HG03159 (cell line): ENCODE data around the gene CA5A.
"Not testable (repeated sequence)": the region's sequence is repeated elsewhere in the genome, so short reads cannot be mapped to it uniquely, and the experiment has no call there.

ENCODE experiments used
- ATAC-seq: cut with Tn5 transposase; IDR thresholded peaks from one replicate; pipeline ENCODE4 v1.9.1; 2021; ENCODE audit warnings: mild to moderate bottlenecking, moderate library complexity; ENCODE audit not compliant: unreplicated experiment

CA5A gene

DNA sequence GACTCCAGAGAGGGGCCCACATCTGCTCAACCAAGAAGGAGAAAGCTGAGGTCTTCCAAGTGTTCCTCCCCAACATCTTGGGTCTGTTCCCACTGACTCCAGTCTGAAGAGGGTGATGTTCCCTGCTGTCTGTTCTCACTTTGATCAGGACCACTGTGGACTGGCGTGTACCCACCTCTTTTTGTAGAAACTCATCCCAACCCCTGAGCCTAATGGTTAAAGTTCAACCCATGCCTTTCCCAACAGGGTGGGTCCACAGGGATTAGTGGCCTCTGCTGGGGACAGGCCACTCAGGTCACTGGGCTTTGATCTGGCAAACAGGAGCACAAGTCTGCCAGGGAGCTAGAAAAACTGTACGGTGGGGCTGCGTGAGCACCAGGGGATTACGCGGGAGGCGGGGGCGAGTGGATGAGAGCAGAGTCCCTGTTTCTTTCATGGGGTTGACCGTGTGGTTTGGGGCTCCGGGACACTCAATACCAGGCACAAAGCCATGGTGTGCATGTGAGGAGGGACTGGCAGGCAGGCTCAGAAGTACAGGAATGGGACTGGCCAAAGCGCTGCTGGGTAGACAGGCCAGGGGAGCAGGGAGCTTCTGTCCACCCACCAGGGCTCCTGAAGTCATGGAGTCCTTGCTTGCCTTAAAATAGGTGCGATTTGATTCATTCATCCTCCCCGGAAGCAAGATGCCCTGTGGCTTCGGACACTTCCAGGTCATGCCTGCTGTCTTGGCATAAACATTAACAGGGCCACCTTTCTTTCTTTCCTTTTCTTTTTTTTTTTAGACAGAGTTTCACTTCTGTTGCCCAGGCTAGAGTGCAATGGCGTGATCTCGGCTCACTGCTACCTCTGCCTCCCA is at the start of gene CA5A:
TSS of gene CA5A (minus strand) at position 155 of the 856 bp plus-strand sequence. CDS start at position 76, 79 bp downstream.
- ATAC-seq, result no peak

DNA sequence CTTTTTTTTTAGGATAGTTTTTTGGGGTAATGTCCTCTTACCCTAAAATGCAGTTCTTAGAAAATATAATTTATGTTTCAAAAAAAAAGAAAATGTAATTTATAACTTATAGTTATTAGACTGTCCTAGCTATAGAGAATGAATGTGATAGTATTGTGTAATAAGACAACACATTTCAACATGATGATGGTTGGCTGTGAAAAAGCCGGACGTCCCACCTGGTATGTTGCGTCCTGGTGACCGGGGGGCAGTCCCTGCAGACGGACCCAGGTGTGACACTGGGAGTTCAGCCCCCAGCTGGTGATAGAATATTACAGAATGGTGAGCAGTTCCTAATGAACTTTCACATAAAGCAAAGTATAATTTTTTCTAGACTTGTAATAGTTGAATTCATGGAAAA is 49.2 kb upstream of the CA5A start:
- ATAC-seq, result not testable (repeated sequence)

DNA sequence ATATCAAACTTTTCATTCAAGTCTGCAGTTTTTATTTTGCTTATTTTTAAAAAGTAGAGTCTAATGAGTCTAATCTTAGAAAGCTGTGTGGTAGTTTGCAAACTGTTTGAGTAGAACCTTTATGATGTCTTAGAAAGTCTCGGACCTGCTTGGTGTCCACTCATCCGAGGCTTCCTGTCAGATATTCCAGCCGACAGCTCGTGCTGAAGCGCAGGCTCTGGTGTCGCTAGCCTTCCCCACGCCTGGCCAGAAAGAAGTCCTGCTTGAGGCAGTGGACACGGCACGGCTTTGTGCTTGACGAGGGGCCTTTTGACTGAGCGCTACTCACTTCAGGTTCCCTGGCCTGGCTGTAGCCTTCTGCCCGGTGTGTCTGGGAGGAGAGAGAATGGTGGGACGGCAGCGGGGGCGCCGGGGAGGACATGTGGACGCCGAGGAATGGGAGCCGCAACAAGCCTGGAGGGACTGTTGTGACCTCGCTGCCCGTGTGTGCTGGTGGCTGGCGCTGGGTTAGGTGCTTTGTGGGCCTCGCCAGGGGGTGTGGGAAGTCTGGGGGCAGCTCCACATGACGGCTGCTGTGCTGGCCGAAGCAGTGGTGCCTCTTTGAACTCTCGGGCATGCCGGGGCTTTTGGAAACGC is 48.4 kb upstream of the CA5A start:
- ATAC-seq, result no peak

DNA sequence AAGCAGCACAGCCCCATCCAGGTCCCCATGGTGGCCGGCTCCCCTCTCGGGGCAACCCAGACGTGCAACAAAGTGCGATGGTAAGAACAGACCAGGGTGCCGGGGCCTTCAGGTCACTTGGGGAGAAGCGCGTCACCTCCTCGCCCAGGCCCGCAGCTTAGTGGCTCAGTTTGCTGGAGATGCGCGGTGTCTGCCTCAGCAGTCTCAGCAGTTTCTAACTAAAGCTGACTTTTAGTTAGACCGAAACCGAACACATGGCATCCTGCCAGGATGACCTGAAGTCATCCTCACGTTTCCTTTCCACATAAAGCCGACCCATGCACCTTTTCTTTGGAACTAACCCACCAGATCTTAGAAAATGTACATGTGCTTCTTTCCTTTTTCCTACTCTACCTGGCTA is 47.9 kb upstream of the CA5A start:
- ATAC-seq, result not testable (repeated sequence)

DNA sequence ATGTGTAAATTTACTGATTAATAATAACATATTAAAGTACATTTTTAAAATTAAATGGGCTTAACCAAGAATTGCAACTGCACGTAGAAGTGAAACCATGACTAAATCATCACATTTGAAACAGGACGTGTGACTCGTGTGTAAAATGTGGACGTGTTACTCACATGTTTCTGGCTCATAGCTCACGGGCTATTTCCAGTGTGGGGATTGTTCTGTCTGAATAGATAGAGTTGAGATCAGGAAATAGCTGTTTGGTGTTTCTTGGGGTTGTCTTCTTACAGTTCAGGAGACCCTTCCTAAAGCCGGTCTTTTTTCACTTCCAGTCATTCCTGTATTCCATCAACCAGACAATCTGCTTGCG is 47.4 kb upstream of the CA5A start:
- not testable (repeated sequence) for ATAC-seq

DNA sequence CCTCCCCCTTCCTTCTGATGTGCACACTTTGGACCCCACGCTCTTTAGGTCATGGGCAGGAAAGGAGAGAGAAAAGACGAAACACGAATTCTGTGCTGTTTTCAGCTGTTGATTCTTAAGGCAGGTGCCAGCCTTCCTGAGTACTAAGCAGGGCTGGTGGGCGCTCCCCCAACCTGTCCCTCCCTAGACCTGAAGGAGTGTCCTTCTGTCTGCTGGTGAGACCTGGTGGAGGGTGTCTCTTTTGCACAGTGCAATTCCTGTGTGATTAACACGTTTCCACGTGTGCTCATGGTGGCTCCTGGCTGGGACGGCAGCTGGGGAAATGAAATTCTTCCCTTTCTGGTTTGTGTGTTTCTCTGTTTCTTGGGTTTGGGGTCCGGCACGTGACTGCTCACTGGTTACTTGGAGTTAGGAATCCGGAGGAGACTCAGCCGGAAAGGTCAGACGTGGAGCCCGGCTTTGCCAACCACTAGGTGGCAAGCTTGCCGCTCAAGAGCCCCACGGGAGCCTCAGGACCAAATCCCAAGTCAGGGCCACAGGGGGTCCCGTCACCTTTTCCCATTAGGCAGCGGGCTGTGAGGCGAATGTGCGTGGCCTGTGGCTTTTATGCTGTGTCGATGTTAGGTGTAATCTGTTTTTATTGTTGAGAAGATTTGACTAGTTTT is 46.9 kb upstream of the CA5A start:
- not testable (repeated sequence) for ATAC-seq

DNA sequence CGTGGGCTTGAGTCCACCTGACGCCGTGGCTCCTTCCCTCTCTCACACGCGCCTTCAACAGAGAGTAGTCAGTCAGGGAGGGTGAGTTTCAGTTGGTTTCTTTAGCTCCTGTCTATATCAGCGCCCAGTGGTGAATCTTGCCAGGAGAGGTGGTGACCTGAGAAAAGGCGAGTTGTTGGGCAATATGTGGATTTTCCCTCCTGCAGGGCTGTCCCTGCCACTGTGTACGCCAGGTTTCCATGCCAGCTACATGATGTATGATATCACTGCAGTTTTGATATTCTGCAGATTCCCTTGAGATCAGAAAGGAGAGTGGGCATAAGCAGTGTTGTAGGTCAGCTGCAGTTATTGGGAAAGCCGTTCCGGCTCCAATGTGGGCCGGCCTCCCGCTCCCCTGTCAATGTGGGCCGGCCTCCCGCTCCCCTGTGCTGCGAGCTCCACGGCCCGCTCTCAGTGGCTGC is 46.3 kb upstream of the CA5A start:
- no peak for ATAC-seq

DNA sequence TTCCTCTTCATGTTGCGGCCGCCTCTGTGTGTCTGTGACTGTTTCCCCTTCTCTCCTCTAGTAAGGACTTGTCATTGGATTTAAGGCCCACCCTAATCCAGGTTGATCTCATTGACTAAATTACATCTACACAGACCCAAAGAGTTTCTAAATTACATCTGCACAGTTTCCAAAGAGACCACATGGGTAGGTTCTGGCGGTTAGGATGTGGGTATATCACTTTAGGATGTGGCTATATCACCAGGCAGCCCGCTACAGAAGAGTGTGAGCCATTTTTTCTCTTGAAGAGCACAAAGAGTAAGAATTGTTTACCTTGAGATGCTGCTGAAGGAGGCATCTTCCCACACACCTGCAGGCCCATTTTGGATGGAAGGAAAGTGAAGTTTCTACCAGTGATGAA is 45.0 kb upstream of the CA5A start:
- ATAC-seq, result not testable (repeated sequence)

DNA sequence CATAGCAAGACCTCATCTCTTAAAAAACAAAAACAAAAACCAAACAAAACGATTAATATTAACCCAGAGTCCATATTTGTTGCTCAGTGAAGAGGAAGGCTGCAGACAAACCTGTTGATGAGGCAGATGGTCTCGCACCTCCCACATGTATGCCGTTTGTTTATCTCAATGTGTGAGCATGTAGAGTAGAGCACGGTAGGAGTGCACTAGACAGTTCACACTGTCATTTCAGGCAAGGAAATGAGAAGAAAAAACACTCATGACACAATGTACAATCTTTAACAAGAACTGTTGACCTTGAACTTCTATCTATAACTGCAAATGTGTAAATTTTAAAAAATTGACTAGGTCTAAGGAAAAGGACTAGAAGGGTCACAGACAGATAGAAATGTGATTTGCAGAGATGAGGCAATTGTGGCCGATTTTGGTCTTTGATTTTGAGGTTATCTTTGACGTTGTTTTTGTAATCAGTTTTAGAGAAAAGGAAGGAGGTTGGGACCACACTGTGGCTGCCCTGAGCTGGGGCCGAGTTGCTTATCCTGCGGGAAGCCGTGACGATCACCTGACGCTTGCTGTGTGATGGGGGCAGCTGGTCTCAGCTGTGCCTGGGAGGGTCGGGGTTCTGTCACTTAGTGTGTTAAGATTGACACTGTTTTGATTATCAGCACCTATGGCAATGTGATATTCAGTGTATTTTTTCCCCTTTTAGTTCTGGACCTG is 43.7 kb upstream of the CA5A start:
- ATAC-seq, result not testable (repeated sequence)

DNA sequence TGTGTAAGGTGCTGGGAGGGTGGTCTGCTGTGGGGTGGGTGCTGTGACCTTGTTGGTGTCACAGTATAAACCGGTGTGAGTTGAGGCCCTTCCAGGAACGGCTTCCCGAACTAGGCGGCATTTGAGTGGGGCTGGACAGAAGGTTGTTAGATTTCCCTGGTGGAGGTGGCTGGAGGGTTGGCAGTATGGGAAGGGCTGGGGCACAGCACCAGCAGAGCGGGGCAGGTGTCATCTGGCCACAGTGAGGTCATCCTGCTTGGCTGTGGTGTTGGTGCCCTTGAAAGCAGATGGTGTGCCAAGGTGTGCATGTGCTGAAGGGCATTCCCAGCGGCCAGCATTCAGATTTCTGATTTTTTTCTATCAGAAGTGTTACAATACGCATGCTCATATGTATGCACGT is 43.0 kb upstream of the CA5A start:
- no peak for ATAC-seq

DNA sequence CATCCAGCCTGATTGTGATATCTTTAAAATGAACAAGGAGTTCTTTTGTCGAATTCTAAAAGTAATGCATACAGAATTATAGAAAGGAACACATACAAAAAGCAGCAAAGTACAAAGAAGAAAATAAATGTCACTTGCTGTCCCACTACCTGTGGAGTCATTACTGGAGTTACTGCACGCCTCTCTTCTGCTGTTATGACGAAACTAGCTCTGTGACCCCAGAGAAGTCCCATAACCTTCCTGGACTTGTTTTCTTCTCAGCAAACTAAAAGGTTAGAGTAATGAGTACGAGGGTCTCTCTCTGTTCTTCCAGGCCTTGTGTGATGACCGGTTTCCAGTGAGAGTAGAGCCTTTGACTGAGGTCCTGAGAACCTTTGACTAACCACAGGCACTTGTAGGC is 41.8 kb upstream of the CA5A start:
- ATAC-seq, result no peak

DNA sequence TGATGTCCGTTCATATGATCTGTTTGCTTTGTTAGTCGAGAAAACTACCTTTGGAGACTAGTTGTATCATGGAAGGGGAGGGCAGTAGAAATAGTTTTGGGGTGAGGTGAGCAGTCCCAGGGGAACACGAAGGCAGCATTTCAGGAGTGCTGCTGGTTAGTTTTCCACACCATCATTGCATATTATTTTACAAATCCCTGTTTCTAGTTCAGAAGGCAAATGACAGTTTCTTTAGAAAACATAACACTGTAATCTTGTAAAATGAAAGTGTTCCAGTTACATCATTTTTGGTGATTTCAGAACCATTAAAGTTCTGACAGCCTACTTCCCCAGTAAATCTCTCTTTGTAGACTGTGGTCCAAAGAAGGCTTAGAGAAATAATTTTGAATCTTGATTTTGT is 40.3 kb upstream of the CA5A start:
- ATAC-seq, result no peak

DNA sequence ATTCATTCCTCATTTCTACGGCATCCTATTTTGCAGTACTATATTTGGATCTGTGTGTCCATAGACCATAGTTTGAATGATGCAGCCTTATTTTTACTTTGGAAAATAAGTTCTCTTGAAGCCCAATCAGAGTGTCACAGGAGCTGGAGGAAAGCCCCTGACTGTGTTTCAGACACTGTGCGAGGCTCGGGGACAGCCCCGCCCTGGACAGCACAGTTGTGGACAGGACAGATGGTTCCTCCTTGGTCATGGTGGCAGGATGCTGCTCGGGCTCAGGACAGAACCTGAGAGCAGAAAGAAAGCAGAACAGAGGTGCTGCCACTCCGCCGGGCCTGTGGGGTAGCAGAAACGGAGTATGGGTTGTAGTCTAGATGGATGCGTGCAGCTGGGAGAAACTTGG is 37.8 kb upstream of the CA5A start:
- no peak for ATAC-seq

DNA sequence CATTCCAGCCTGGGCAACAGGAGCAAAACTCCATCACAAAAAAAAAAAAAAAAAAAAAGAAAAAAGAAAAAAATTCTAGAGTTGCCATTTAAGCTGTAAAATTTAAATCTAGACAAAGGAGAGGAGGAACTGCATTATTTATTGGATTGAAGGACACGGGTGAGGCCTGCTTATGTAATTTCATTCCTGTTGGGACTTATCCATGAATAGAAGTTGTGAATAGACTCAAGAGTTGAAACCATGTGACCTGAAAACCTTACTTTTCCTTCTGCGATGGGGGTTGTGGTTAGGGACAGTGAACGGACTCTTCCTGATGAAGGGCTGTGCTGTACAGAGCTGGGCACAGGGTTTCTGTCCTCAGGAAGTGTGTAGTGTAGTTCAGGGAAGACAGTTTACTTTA is 37.4 kb upstream of the CA5A start:
- ATAC-seq, result no peak

DNA sequence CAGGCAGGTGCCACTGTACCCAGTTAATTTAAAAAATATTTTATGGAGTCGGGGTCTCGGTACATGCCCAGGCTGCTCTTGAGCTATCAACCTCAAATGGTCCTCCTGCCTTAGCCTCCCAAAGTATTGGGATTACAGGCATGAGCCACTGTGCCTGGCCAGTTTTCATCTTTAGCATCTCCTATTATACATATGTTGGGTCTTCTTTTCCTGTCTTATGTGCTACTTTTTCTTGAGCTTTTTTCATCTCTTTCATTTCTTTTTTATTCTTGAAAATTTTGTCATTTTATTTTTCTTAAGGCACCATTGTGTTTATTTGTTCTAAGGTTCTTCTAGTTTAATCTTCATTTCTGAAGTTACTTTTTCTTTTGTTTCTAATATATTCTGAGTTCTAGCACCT is 35.6 kb upstream of the CA5A start:
- ATAC-seq, result no peak

DNA sequence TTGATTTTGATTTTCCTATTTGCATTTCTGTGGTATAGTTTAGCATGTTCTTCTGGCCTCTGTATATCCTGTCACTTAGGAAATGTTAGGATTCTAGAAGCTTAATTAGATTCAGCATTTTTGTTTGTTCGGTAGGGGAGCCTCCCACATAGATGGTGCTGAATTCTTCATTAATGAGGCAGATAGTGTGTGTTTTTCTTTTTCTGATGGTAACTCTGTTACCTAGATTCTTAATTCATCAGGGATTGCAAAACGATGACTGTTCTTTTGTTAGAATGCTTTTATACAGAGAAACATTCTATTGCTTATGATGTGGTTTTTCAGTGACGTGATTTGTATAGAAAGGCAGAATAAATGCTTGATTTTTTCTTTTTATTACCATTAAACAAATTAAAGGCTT is 33.9 kb upstream of the CA5A start:
- no peak for ATAC-seq

DNA sequence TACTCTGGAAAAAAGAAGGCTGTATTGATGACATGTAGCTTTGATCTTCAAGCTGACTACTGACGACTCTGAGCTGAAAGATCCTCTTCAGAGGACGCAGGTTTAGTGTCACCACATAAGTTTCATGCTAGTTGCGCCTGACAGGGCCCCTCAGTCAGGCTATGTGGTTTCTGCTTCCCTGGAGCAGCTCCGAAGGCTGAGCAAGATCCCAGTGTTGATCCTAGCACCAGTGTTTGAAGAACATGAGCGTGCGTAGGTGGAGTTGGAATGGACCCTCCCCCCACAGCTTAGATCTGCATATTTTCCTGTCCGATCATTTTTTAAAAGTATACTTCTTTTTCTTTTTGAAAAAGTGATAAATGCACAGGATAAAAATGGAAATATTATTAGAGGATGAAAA is 32.2 kb upstream of the CA5A start:
- no peak for ATAC-seq

DNA sequence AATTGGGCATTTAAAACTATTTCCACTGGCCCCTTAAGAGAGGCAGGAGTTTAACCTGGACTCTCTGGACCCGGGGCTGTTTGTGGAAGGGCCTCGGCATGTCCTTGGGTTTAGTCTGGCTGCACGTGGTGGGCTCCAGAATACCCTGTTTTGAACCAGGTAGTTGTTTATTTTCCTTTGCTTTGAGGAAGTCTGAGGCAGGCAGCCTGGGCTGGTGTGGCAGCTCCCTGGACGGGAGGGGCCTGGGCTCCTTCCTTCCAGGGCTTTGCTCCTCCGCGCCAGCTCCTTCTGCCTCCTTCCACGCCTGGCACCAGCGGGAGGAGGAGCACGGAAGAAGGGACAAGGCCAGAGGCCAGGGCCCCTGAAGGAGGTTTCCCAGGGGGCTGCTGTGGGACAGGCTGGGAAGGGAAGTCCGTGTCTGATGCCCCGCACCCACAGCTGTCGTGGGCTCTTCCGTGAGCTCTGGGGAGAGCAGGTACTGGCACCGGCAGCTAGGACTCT is 30.4 kb upstream of the CA5A start:
- no peak for ATAC-seq

DNA sequence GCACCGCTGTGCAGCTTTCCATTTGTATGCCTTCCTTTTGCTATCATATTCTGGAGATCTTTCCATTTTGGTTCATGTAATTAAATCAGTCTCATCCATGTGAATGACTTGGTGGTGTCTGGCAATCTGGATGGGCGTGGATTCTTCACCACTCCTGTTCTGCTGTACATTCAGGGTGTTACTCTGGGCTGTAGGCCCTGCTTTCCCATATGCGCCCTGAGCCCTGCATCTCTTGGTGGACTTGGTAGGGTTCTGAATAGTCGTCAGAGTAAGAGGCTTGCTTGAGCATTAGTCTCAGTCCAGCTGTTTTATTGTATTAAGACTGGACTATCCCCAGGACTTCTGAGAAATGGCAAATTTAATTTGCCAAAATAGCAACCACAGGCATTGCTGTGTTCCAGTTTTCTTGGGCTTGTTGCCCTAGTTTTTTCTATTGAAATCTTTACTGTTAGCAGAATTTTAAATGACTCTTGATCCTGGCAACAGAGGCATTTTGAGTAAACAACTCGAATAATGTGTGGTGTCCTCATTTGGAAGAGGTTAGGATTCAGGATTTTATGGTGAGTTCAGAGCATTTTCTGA is 29.8 kb upstream of the CA5A start:
- no peak for ATAC-seq

DNA sequence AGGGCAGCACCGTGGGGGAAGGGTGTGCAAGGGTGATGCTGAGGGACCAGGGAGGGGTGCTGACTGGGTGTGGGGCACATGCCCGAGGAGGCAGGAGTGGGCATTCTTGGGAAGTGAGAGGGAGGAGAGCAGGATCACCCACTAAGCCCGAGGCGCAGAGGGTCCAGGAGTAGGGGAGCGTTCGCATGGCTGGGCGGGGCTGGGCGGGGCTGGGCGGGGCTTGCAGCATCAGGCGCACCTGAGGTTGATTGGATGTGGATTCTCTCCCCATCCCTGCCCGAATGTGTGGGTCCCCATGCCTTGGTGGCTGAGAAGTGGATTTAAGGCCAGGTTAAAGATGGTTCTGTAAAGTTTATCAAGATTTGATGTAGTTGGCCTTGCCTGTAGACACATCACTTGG is 29.1 kb upstream of the CA5A start:
- no peak for ATAC-seq
